Sigmoid colon (tissue), 7 donors: ENCODE measurements around the gene CTTN. TPM values are rescaled to one million over a fixed set of nuclear protein-coding genes. Genes with fewer than 3 reads are reported as not detected.

Source experiments
- DNase-seq: peaks from one replicate; pipeline ENCODE4 v3.0.0-alpha.2; 2019
- H3K27ac ChIP-seq, 4 donors: fragments of 200-600 bp; sonication (generic); one replicate each; pipeline ENCODE4 v1.5.1; 2016 to 2019; ENCODE audit warnings: mild to moderate bottlenecking in 1 of 4
- H3K27me3 ChIP-seq, 3 donors: fragments of 200-600 bp; sonication (generic); one replicate each; pipeline ENCODE4 v1.5.1; 2019; ENCODE audit warnings: mild to moderate bottlenecking in 1 of 3
- H3K36me3 ChIP-seq, 4 donors: fragments of 200-600 bp; sonication (generic); one replicate each; pipeline ENCODE4 v1.5.1; 2016 to 2019
- H3K4me1 ChIP-seq, 4 donors: fragments of 200-600 bp; sonication (generic); one replicate each; pipeline ENCODE4 v1.5.1; 2017 to 2019
- H3K4me3 ChIP-seq, 4 donors: fragments of 200-600 bp; sonication (generic); one replicate each; pipeline ENCODE4 v1.5.1; 2017 to 2019; ENCODE audit warnings: mild to moderate bottlenecking in 2 of 4, moderate library complexity in 1 of 4
- H3K9me3 ChIP-seq, 4 donors: fragments of 200-600 bp in 3 of 4; sonication (generic) in 3 of 4; one replicate each; pipeline versions ENCODE4 v1.5.1 to v1.6.1; 2013 to 2019
- CTCF ChIP-seq, 4 experiments: fragments of 450-650 bp in 3 of 4; fragments of 200-600 bp in 1 of 4; IDR thresholded peaks; one replicate each; pipeline ENCODE4 v1.5.1; 2016 to 2019; ENCODE audit warnings: antibody characterized with exemption in 4 of 4, mild to moderate bottlenecking in 3 of 4, moderate library complexity in 2 of 4
- EP300 ChIP-seq, 4 donors: sonication (generic); formaldehyde crosslinking; IDR thresholded peaks; one replicate each; pipeline ENCODE4 v1.6.1; 2017; ENCODE audit warnings: antibody characterized with exemption in 4 of 4
- POLR2A ChIP-seq, 2 donors: fragments of 450-650 bp; IDR thresholded peaks; one replicate each; pipeline ENCODE4 v1.6.1; 2016; ENCODE audit warnings: antibody characterized with exemption in 2 of 2, mild to moderate bottlenecking in 2 of 2, moderate library complexity in 2 of 2
- POLR2AphosphoS5 ChIP-seq, 4 donors: sonication (generic); formaldehyde crosslinking; IDR thresholded peaks; one replicate each; pipeline ENCODE4 v1.6.1; 2017; ENCODE audit warnings: antibody characterized with exemption in 4 of 4
- WGBS, 2 donors: extraction: QIAGEN DNeasy Blood & Tissue Kit; methylation state at CpG; one replicate each; pipeline ENCODE4 v1.1.7; 2013; 5-methylcytosine and 5-hydroxymethylcytosine counted together
- intact Hi-C: fragments of 100-400 bp; cut with DNase I; formaldehyde crosslinking; loops from one replicate; pipeline ENCODE4 v1.15.1; 2023
- polyA plus RNA-seq, 3 donors: library from polyadenylated mRNA; stranded (reverse); fragments of 200-250 nt; gene quantifications; one replicate each; pipeline ENCODE4 v1.2.3, GENCODE V29; 2013
- total RNA-seq, 4 donors: library from RNA; depleted of rRNA; stranded (reverse); fragments of >200 nt; gene quantifications; one replicate each; pipeline ENCODE4 v1.1.0, GENCODE V29; 2016
- donor health status: healthy with polysubstance abuse.
- donor health status: Bipolar disorder and iron deficiency.
- donor health status: healthy.

Gene CTTN
- total and polyA plus RNA-seq, 7 donors, result 87.1 to 312 (median 136) TPM

- Histone ChIP-seq H3K27me3 (no peaks in the 10 kb centered on the region), H3K4me1 (no peaks in the 10 kb centered on the region), H3K36me3 (peaks cover 48 to 99% (median 73%) of the 10 kb centered on the region in 4 donors), H3K27ac (no peak overlapping the region), H3K9me3 (no peaks in the 10 kb centered on the region), H3K4me3 (no peak overlapping the region)
- intact Hi-C loops, result no loop called here
- WGBS, 2 donors, result 89 to 90% methylated on average over 36 of the region's 36 CpGs
- TF ChIP-seq CTCF (IDR thresholded peaks at IDR 0.05) (no peak), EP300 (IDR thresholded peaks at IDR 0.05) (no peak), POLR2A (IDR thresholded peaks at IDR 0.05) (no peak), POLR2AphosphoS5 (IDR thresholded peaks at IDR 0.05) (no peak)
- DNase-seq, result no peak
Observed at GRCh38 chr11:70433966-70434812, 35.9 kb downstream of the CTTN start.

- intact Hi-C loops, result no loop called here
- WGBS, 2 donors, result 92 to 94% methylated on average over 17 of the region's 17 CpGs
- no peak overlapping the region for H3K4me3 ChIP-seq
- no peaks in the 10 kb centered on the region for H3K4me1 ChIP-seq
- no peak overlapping the region for H3K27ac ChIP-seq
- H3K9me3 ChIP-seq, result no peaks in the 10 kb centered on the region
- no peak for DNase-seq
- TF ChIP-seq POLR2AphosphoS5 (IDR thresholded peaks at IDR 0.05) (no peak), POLR2A (IDR thresholded peaks at IDR 0.05) (no peak), EP300 (IDR thresholded peaks at IDR 0.05) (no peak), CTCF (IDR thresholded peaks at IDR 0.05) (no peak)
- H3K36me3 ChIP-seq, result peaks cover 44 to 93% (median 66%) of the 10 kb centered on the region in 4 donors
- H3K27me3 ChIP-seq, result no peaks in the 10 kb centered on the region
Observed at GRCh38 chr11:70434813-70435278, 36.5 kb downstream of the CTTN start.

GRCh38 chr11:70435361-70435760 is 37.0 kb downstream of the CTTN start:
- DNase-seq, result no peak
- peaks cover 40 to 88% (median 61%) of the 10 kb centered on the region in 4 donors for H3K36me3 ChIP-seq
- intact Hi-C loops, result no loop called here
- no peak overlapping the region for H3K27ac ChIP-seq
- 89 to 92% methylated on average over 13 of the region's 13 CpGs for WGBS, 2 donors
- no peak overlapping the region for H3K4me3 ChIP-seq
- H3K27me3 ChIP-seq, result no peaks in the 10 kb centered on the region
- H3K4me1 ChIP-seq, result no peaks in the 10 kb centered on the region
- TF ChIP-seq POLR2AphosphoS5 (IDR thresholded peaks at IDR 0.05), result no peak
- H3K9me3 ChIP-seq, result no peaks in the 10 kb centered on the region

GRCh38 chr11:70435765-70436500 is 37.6 kb downstream of the CTTN start:
- H3K27me3 ChIP-seq, result no peaks in the 10 kb centered on the region
- no peaks in the 10 kb centered on the region for H3K9me3 ChIP-seq
- intact Hi-C loops, result no loop called here
- peaks cover 34 to 82% (median 55%) of the 10 kb centered on the region in 4 donors for H3K36me3 ChIP-seq
- no peaks in the 10 kb centered on the region for H3K4me1 ChIP-seq
- DNase-seq, result no peak
- TF ChIP-seq POLR2A (IDR thresholded peaks at IDR 0.05), result no peak
- TF ChIP-seq CTCF (IDR thresholded peaks at IDR 0.05), result no peak
- no peak for TF ChIP-seq EP300 (IDR thresholded peaks at IDR 0.05)
- no peak for TF ChIP-seq POLR2AphosphoS5 (IDR thresholded peaks at IDR 0.05)
- 95 to 96% methylated on average over 24 of the region's 24 CpGs for WGBS, 2 donors
- H3K27ac ChIP-seq, result no peak overlapping the region
- H3K4me3 ChIP-seq, result no peak overlapping the region

- peaks cover 29 to 76% (median 50%) of the 10 kb centered on the region in 4 donors for H3K36me3 ChIP-seq
Observed at GRCh38 chr11:70436501-70436860, 38.2 kb downstream of the CTTN start.

More at GRCh38 chr11:70436501-70436860, 38.2 kb downstream of the CTTN start:
- no peak overlapping the region for H3K4me3 ChIP-seq
- no peak for DNase-seq
- no peak for TF ChIP-seq POLR2AphosphoS5 (IDR thresholded peaks at IDR 0.05)
- TF ChIP-seq CTCF (IDR thresholded peaks at IDR 0.05), result no peak
- no peak for TF ChIP-seq EP300 (IDR thresholded peaks at IDR 0.05)
- TF ChIP-seq POLR2A (IDR thresholded peaks at IDR 0.05), result no peak
- H3K4me1 ChIP-seq, result no peaks in the 10 kb centered on the region
- H3K27me3 ChIP-seq, result no peaks in the 10 kb centered on the region
- H3K27ac ChIP-seq, result no peak overlapping the region
- intact Hi-C loops, result no loop called here
- WGBS, 2 donors, result 94 to 97% methylated on average over 15 of the region's 15 CpGs
- H3K9me3 ChIP-seq, result no peaks in the 10 kb centered on the region
